Large intestine (tissue), 3 donors: ENCODE data around the gene CEP295NL. TPM values are rescaled to one million over a fixed set of nuclear protein-coding genes. Genes with fewer than 3 reads are reported as not detected.
"Not testable (repeated sequence)": the region's sequence is repeated elsewhere in the genome, so short reads cannot be mapped to it uniquely, and the experiment has no call there.

ENCODE experiments used
- DNase-seq, 2 donors: peaks; one replicate each; pipeline versions ENCODE4 v3.0.0 to v3.0.0-alpha.2; 2013
- H3K27ac ChIP-seq: one replicate; pipeline ENCODE4 v1.5.1; 2013; ENCODE audit warnings: low read length
- H3K27me3 ChIP-seq: 2 replicates; pipeline ENCODE4 v1.6.1; 2013; ENCODE audit warnings: low read length; ENCODE audit not compliant: control insufficient read depth, insufficient read depth
- H3K36me3 ChIP-seq: 2 replicates; pipeline ENCODE4 v1.6.1; 2013; ENCODE audit warnings: low read length; ENCODE audit not compliant: control insufficient read depth, insufficient read depth
- H3K4me1 ChIP-seq: one replicate; pipeline ENCODE4 v1.6.1; 2013; ENCODE audit warnings: low read length; ENCODE audit not compliant: control insufficient read depth, insufficient read depth
- H3K4me3 ChIP-seq: one replicate; pipeline ENCODE4 v1.5.1; 2013; ENCODE audit warnings: low read length
- H3K9me3 ChIP-seq: one replicate; pipeline ENCODE4 v1.6.1; 2013; ENCODE audit warnings: mild to moderate bottlenecking, low read depth, low read length, moderate library complexity; ENCODE audit not compliant: control insufficient read depth
- WGBS: methylation state at CpG from one replicate; pipeline ENCODE4 v1.1.5; 2013; ENCODE audit warnings: low lambda C conversion rate; ENCODE audit not compliant: insufficient coverage; 5-methylcytosine and 5-hydroxymethylcytosine counted together
- polyA plus RNA-seq: library from polyadenylated mRNA; unstranded; fragments of 120-200 nt; gene quantifications from one replicate; pipeline ENCODE4 v1.2.1, GENCODE V29; 2013

Gene CEP295NL
- polyA plus RNA-seq, 1 donor = 0.24 TPM

DNA sequence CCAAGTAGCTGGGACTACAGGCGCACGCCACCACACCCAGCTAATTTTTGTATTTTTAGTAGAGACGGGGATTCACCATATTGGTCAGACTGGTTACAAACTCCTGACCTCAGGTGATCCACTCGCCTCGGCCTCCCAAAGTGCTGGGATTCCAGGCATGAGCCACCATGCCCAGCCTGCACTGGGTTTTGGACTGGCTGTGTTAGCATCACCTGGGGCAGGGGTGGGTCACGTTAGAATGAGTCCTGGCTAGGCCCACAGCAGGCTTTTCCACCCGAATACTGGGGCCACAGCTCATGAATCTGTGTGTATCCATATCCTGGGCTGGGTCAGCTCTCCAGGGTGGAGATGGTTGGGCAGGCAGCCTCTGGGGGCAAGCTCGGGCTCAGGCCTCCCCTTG, 770 bp downstream of the CEP295NL start:
- not testable (repeated sequence) for H3K27ac ChIP-seq, DNase-seq, H3K9me3 ChIP-seq, H3K4me3 ChIP-seq, H3K27me3 ChIP-seq
- peaks cover 18% of the 10 kb centered on the region for H3K4me1 ChIP-seq
- WGBS = no CpG with 5 or more reads among the region's 8 CpGs
- H3K36me3 ChIP-seq = peaks cover 14% of the 10 kb centered on the region

DNA sequence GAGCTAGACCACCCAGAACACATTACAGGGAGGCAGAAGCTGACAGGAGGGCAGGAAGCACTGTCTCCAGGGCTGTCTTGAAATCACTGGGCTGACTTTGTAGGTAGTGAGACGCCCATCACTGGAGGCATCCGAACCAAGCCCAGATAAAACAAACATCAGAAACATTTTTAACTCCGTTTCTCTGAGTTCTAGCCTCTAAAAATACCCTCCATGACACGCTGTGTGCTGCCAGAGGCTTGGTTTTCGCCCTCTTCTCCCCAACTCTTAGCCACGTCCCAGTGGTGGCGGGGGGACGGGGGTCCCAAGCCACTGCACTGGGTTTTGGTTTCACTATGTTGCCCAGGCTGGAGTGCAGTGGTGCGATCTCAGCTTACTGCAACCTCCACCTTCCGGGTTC, 1.2 kb downstream of the CEP295NL start:
- 100% methylated on average over 1 of the region's 10 CpGs for WGBS
- H3K9me3 ChIP-seq = peaks cover 4% of the 10 kb centered on the region
- no peak for DNase-seq
- no peak overlapping the region for H3K4me3 ChIP-seq
- H3K27ac ChIP-seq = no peak overlapping the region
- peaks cover 18% of the 10 kb centered on the region for H3K4me1 ChIP-seq
- no peaks in the 10 kb centered on the region for H3K27me3 ChIP-seq
- peaks cover 14% of the 10 kb centered on the region for H3K36me3 ChIP-seq

DNA sequence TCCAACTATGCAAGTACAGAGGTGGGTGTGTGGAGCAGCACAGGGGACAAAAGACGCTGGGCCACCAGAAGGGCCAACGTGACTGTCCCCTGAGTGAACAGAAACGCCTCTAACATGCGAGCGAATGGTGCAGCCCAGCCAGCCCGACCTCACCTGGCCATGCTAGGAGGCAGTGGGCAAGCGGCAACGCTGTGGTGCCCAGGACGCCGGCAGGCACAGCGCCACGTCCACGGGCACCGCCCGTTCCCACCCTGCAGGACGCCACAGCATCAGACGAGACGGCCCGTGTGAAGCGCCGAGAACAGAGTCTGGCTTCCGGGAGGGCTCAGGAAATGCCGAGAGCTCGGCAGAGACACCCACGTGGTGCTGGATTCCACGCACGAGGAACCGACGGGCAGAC, 2.2 kb downstream of the CEP295NL start:
- no peak for DNase-seq
- Histone ChIP-seq H3K27me3 (no peaks in the 10 kb centered on the region), H3K4me1 (peaks cover 18% of the 10 kb centered on the region), H3K36me3 (peaks cover 14% of the 10 kb centered on the region), H3K9me3 (peaks cover 4% of the 10 kb centered on the region), H3K4me3 (no peak overlapping the region), H3K27ac (no peak overlapping the region)
- no CpG with 5 or more reads among the region's 29 CpGs for WGBS

DNA sequence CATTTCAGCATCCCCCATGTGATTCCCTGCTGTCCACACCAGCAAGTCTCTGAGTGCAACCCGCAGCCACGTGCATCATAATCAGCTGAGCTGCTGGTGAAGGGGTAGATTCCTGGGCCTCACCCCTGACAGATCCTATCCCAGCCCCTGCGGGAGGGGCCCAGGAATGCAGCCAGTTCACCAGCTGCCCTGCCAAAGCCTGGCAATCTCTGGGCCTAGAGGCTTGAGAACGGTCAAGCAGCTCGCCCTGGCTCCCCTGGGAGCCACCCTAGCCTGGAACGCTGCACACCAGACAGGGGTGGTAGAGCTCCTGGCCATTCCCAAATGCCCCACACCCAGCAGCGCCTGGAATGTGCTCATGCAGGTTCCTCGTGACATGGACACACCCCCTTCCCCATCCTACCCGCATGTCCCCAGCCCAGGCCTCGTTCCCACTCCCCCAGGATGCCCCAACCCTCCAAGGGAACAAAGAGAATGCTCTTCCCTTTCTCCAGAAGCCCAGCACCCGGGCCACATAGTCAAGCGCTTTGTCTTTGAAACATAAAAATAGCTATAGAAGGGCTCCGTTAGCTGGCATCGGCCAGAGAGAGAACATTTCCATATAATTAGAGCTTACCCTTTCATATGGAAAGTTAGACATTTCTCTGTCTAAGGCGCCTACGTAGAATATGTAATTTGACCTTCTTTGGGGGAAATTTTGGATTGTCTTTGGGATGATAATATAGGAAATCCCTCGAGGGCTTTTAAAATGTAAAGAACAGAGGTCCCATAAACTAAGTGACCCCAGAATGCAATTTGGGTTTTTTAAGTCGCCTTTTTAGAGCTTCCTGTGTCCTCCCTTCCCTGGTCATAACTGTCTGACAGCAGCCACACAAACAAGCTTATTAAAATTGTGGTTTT, 3.4 kb downstream of the CEP295NL start:
- no peaks in the 10 kb centered on the region for H3K27me3 ChIP-seq
- no peak overlapping the region for H3K4me3 ChIP-seq
- H3K9me3 ChIP-seq = peaks cover 4% of the 10 kb centered on the region
- H3K4me1 ChIP-seq = peaks cover 18% of the 10 kb centered on the region
- H3K27ac ChIP-seq = peak overlapping the region; percentile 5
- peaks cover 14% of the 10 kb centered on the region for H3K36me3 ChIP-seq
- DNase-seq = peak; percentile 56 to 63
- 100% methylated on average over 1 of the region's 18 CpGs for WGBS

DNA sequence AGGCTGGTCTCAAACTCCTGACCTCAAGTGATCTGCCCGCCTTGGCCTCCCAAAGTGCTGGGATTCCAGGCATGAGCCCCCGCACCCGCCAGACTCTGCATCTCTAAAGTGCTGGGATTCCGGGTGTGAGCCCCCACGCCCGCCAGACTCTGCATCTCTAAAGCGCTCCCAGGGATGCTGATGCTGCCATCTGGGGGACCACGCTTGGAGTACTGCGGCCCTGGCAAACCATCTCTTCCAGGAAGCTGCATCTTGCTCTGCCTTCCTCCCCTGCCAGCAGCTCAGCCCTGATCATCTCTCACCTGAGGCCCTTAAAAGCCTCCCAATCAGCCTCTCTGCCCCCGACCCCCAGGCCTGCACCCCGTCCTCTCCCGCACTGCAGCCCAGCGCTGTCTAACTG, 4.1 kb downstream of the CEP295NL start:
- DNase-seq = no peak
- H3K36me3 ChIP-seq = peaks cover 11% of the 10 kb centered on the region
- peaks cover 18% of the 10 kb centered on the region for H3K4me1 ChIP-seq
- no CpG with 5 or more reads among the region's 13 CpGs for WGBS
- no peak overlapping the region for H3K27ac ChIP-seq
- no peak overlapping the region for H3K4me3 ChIP-seq
- H3K27me3 ChIP-seq = no peaks in the 10 kb centered on the region
- peaks cover 4% of the 10 kb centered on the region for H3K9me3 ChIP-seq

DNA sequence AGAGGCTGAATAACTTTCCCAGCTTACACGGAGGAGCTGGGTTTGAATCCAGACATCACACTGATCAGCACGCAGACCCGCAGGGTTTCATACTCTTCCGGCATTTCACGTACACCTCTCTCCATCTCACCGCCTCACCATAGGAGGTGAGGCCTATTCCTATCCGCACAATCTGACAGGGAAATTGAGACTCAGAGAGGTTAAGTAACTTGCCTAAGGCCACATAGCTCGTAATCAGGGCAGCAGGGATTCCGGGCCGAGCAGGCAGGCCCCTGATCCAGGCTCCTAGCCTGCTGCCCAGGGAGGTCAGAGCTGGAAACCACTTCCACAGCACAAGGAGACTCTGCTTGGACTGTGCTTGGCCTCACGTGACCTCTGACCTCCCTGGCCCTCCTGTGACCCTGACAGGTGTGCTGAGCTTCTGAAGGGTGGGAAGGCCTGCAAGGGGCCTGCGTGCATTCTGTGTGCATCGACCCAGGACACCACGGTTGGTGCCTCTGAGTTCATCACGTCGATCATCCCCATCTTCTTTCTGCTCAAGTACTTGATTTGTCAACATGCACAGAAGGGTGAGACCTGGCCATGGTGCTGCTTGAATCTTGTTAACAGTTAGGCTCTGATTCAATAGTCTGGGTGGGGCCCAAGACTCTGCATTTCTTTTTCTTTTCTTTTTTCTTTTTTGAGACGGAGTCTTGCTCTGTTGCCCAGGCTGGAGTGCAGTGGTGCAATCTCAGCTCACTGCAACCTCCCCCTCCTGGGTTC, 4.7 kb downstream of the CEP295NL start:
- Histone ChIP-seq H3K27ac (no peak overlapping the region), H3K27me3 (no peaks in the 10 kb centered on the region), H3K4me3 (no peak overlapping the region), H3K4me1 (peaks cover 15% of the 10 kb centered on the region), H3K36me3 (peaks cover 9% of the 10 kb centered on the region), H3K9me3 (peaks cover 4% of the 10 kb centered on the region)
- no peak for DNase-seq
- WGBS = no CpG with 5 or more reads among the region's 17 CpGs

DNA sequence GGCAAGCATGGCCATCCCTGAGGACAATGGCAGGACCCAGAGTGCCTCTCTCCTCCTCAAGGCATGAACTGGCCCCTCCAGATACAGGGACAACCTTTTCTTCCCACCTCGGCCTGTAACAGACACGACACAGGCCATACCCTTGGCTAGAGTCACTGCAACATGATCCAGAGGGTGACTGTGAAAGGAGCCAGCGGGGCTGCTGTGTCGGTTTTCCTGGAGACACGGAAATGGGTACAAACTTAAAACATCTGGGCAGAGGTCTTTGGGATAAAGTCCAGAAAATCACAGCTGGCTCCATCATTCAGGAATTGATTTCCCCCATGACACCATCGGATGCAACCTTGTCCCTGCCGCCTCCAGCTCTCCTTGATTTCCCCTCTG, 5.3 kb downstream of the CEP295NL start:
- Histone ChIP-seq H3K4me3 (no peak overlapping the region), H3K27me3 (no peaks in the 10 kb centered on the region), H3K4me1 (peaks cover 9% of the 10 kb centered on the region), H3K9me3 (peaks cover 4% of the 10 kb centered on the region), H3K27ac (no peak overlapping the region), H3K36me3 (peaks cover 12% of the 10 kb centered on the region)
- WGBS = no CpG with 5 or more reads among the region's 7 CpGs
- DNase-seq = no peak

DNA sequence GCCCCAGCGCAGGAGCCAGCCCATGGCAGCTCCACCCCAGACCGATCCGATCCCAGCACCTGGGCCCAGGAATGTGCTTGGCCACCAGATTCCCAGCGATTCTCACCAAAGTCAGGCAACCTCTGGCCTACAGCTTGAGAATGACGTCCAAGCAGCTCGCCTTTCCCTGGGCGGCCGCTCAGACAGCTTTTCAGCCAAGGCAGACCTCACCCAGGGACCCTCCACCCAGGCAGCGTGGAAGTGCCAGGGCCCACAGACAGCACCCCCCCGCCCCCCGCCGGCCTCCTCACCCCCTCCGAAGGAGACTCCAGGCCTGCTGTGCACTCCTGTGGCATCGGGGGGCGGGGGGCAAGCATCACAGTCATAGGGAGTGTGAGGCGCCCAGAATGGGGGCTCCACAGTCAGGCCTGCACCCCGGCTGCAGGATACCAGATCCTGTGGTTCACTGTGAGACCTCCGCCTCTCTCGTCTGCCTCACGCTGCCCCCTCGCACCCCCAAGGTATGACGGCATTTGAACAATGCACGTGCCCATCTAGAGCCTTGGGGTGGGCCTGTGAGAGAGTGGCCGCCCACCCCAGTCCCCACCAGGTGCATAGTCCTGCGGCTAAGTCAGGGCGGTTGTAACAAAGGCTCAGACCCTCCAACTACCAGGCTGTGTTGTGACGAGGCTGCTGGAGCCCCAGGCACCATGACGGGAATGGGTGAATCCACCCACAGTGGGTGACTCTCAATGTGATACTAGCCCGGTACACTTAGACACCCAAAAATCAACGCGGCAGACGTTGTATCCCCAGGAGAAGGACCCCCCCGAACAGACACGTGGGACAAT, 6.0 kb downstream of the CEP295NL start:
- DNase-seq = no peak
- H3K36me3 ChIP-seq = peaks cover 11% of the 10 kb centered on the region
- peaks cover 4% of the 10 kb centered on the region for H3K9me3 ChIP-seq
- no peaks in the 10 kb centered on the region for H3K27me3 ChIP-seq
- WGBS = no CpG with 5 or more reads among the region's 34 CpGs
- peaks cover 4% of the 10 kb centered on the region for H3K4me1 ChIP-seq
- no peak overlapping the region for H3K27ac ChIP-seq
- no peak overlapping the region for H3K4me3 ChIP-seq

DNA sequence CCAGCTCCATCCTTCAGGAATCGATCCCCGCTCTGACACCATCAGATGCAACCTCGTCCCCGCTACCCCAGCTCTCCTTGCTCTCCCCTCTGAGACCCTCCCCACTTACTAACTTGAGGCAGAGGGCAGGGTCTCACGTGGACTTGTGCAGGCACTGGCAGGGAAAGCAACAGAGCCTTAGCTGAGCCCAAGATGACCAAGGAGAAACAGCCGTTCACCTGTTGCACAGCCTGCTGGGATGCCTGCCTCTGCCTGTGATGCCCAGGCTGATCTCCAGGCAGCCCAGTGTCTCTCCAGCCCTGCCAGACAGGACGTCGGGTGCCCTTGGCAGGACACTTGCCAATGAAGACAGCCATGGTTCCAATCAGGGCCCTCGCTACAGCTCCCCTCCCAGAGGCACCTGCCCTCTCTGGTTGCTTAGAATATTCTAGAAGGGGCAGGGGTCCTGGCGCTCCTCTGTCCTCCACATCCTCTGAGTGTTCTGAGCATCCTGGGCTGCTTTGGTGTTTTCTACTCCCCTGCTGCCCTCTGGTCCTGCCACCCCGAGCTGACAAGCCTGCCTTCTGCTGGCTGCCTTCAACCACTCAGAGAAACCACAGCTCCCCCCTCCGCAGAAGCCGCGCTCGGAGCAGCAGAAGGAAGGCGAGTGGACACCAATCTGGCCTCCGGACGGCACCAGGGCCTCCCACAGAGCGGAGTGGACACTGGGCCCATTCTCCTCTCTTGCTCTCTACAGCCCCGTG, 6.7 kb downstream of the CEP295NL start:
- WGBS = no CpG with 5 or more reads among the region's 20 CpGs
- peaks cover 4% of the 10 kb centered on the region for H3K9me3 ChIP-seq
- H3K4me1 ChIP-seq = peaks cover 4% of the 10 kb centered on the region
- H3K27me3 ChIP-seq = no peaks in the 10 kb centered on the region
- no peak overlapping the region for H3K27ac ChIP-seq
- H3K4me3 ChIP-seq = no peak overlapping the region
- H3K36me3 ChIP-seq = peaks cover 11% of the 10 kb centered on the region
- DNase-seq = no peak
